ENCODE measurements around the gene CNOT4.

DNA sequence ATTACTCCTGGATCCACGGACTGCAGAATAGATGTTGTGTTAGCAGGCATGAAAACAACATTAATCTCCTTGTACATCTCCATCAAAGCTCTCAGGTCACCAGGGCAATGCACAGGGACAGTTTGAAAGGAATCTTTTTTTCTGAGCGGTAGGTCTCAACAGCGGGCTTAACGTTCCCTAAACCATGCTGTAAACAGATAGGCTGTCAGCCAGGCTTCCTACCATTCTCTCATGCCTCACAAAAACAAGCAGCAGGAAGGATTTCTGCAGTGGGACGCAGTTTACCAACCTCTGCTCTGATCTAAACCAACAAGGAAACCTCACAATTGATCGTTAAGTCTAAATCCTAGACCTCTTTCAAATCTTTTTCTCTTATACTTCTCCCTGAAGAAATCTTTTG, 50.8 kb downstream of the CNOT4 start:
- TF ChIP-seq CTCF (conservative IDR thresholded peaks at IDR 0.05) (no peak), EZH2 (IDR thresholded peaks at IDR 0.05; ENCODE audit: low read depth) (no peak)

Data from PC-9 (cell line).